ENCODE measurements around the gene TNS1. TPM values are rescaled to one million over a fixed set of nuclear protein-coding genes. Genes with fewer than 3 reads are reported as not detected.

Gene TNS1
- total RNA-seq, 1 donor from 2014 or later, result 59.2 TPM

GRCh38 chr2:217847552-217848350 lies 155.0 kb downstream of the TNS1 start:
- H3K4me3 Mint-ChIP-seq, result no peak overlapping the region
- peaks cover 22% of the 10 kb centered on the region for H3K4me1 Mint-ChIP-seq (ENCODE audit: unreplicated experiment)
- peaks cover 20% of the 10 kb centered on the region for H3K36me3 Mint-ChIP-seq
- H3K9me3 Mint-ChIP-seq, result no peaks in the 10 kb centered on the region
- no peak for TF ChIP-seq CTCF (conservative IDR thresholded peaks at IDR 0.05)
- DNase-seq (ENCODE audit: extremely low spot score, unreplicated experiment), result no peak
- no peak overlapping the region for H3K27ac Mint-ChIP-seq
- no peaks in the 10 kb centered on the region for H3K27me3 Mint-ChIP-seq

- H3K36me3 Mint-ChIP-seq, result peaks cover 20% of the 10 kb centered on the region
- TF ChIP-seq CTCF (conservative IDR thresholded peaks at IDR 0.05), result no peak
- no peaks in the 10 kb centered on the region for H3K9me3 Mint-ChIP-seq
- DNase-seq (ENCODE audit: extremely low spot score, unreplicated experiment), result no peak
- H3K27ac Mint-ChIP-seq, result no peak overlapping the region
- H3K4me1 Mint-ChIP-seq (ENCODE audit: unreplicated experiment), result peaks cover 17% of the 10 kb centered on the region
- no peak overlapping the region for H3K4me3 Mint-ChIP-seq
- no peaks in the 10 kb centered on the region for H3K27me3 Mint-ChIP-seq
Measured at GRCh38 chr2:217847115-217847514, 155.7 kb downstream of the TNS1 start.

GRCh38 chr2:217846321-217846743 lies 156.5 kb downstream of the TNS1 start:
- H3K4me3 Mint-ChIP-seq, result no peak overlapping the region
- H3K27me3 Mint-ChIP-seq, result no peaks in the 10 kb centered on the region
- peaks cover 12% of the 10 kb centered on the region for H3K4me1 Mint-ChIP-seq (ENCODE audit: unreplicated experiment)
- no peak for DNase-seq (ENCODE audit: extremely low spot score, unreplicated experiment)
- no peaks in the 10 kb centered on the region for H3K9me3 Mint-ChIP-seq
- TF ChIP-seq CTCF (conservative IDR thresholded peaks at IDR 0.05), result no peak
- H3K36me3 Mint-ChIP-seq, result peaks cover 20% of the 10 kb centered on the region
- no peak overlapping the region for H3K27ac Mint-ChIP-seq

GRCh38 chr2:217845301-217845700 lies 157.5 kb downstream of the TNS1 start:
- Mint-ChIP-seq H3K27ac (no peak overlapping the region), H3K4me3 (no peak overlapping the region), H3K4me1 (ENCODE audit: unreplicated experiment) (peaks cover 2% of the 10 kb centered on the region), H3K27me3 (no peaks in the 10 kb centered on the region), H3K36me3 (peaks cover 12% of the 10 kb centered on the region), H3K9me3 (no peaks in the 10 kb centered on the region)
- TF ChIP-seq CTCF (conservative IDR thresholded peaks at IDR 0.05), result no peak
- no peak for DNase-seq (ENCODE audit: extremely low spot score, unreplicated experiment)

GRCh38 chr2:217844696-217845095 lies 158.1 kb downstream of the TNS1 start:
- Mint-ChIP-seq H3K27ac (no peak overlapping the region), H3K27me3 (no peaks in the 10 kb centered on the region), H3K9me3 (no peaks in the 10 kb centered on the region), H3K4me1 (ENCODE audit: unreplicated experiment) (no peaks in the 10 kb centered on the region), H3K36me3 (peaks cover 12% of the 10 kb centered on the region), H3K4me3 (no peak overlapping the region)
- no peak for DNase-seq (ENCODE audit: extremely low spot score, unreplicated experiment)
- no peak for TF ChIP-seq CTCF (conservative IDR thresholded peaks at IDR 0.05)

All from type B pancreatic cell (in vitro differentiated cells).